ENCODE data around the gene EVI5.
"Not testable (repeated sequence)": the region's sequence is repeated elsewhere in the genome, so short reads cannot be mapped to it uniquely, and the experiment has no call there.

Gene EVI5

DNA sequence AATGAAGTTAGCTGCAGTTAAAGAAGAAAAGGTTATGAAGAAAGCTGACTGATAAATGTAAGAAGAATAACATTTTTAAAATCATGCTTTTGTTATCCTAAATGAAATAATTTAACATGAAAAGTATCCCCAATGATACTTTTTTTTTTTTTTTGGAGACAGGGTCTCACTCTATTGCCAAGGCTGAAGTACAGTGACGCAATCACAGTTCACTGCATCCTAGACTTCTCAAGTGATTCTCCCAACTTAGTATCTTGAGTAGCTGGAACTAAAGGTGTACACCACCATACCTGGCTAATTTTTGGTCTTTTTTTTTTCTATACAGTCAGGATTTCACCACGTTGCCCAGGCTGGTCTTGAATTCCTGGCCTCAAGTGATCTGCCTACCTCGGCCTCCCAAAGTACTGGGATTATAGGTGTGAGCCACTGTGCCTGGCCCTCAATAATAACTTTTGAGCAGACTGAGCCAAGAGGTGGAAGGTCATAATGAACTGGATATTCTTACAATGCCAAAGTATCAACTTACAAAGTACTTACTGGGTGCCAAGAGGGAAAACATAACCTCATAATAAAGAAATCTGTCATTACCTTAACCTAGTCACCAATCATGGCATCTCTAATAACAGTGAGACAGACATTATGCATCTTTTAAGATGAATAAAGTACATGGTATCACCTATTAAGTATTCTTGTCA, 94.5 kb downstream of the EVI5 start:
- DNase-seq (ENCODE audit: low read depth in 2 of 2) = no peak

DNA sequence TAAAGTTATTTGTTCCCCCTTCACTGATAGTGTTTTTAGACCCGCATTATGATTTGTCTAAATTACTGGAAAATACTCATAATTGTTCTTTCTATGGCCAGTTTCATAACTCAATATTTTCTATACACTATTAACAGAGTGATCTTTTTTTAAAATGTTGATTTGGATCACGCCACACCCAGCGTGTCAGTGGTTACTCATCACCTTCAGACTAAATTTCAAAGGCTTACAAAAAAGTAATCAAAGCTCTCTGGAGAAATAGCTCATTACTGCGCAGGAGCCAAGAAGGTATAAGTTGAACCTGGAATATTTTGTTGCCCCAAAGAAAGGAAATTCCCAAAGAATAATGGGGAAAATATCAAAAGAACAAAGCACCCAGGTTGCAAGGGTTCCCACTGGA, 104.9 kb downstream of the EVI5 start:
- no peak for DNase-seq (ENCODE audit: low read depth in 2 of 2)

DNA sequence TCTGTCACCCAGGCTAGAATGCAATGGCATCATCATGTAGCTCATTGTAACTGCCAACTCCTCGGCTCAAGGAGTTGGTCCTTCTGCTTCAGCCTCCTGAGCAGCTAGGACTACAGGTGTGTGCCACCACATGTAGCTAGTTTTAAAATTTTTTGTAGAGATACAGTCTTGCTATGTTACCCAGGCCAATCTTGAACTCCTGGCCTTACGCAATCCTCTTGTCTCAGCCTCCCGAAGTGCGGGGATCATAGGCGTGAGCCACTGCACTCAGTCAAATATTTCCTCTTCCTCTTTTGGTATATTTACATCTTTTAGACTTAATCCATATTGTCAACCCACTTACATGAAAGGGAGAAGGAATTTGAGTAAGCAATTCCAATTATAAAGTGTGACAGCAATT, 121.1 kb downstream of the EVI5 start:
- no peak for DNase-seq (ENCODE audit: low read depth in 2 of 2)

DNA sequence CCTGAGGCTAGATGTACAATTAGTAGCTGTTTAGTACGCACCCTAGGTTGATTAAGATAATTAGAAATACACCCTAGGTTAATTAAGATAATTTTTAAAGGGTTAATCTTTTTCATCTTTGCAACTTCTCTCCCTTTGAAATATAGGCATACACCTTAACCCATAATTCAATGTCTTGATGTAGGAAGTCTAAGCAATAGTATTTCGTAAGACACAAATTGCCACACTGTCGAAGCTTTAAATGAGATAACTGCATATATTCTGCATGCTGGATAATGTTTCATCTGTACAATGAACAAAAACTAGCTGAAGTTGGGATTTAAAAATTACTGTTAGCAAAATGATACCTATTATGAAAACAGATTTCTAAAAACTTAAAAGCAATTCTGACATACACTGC, 122.9 kb downstream of the EVI5 start:
- DNase-seq (ENCODE audit: low read depth in 2 of 2) = no peak

DNA sequence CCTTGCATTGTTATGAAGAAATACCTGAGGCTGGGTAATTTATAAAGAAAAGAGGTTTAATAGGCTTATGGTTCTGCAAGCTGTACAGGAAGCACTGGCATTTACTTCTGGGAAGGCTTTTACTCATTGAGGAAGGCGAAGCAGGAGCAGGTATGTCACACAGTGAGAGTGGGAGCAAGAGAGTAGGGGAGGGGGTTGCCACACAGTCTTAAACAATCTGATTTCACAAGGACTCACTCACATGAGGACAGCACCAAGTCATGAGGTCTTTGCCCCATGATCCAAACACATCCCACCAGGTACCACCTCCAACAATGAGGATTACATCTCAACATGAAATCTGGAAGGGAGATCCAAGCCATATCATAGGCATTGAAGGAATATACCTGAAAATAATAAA, 127.2 kb downstream of the EVI5 start:
- no peak for DNase-seq (ENCODE audit: low read depth in 2 of 2)

DNA sequence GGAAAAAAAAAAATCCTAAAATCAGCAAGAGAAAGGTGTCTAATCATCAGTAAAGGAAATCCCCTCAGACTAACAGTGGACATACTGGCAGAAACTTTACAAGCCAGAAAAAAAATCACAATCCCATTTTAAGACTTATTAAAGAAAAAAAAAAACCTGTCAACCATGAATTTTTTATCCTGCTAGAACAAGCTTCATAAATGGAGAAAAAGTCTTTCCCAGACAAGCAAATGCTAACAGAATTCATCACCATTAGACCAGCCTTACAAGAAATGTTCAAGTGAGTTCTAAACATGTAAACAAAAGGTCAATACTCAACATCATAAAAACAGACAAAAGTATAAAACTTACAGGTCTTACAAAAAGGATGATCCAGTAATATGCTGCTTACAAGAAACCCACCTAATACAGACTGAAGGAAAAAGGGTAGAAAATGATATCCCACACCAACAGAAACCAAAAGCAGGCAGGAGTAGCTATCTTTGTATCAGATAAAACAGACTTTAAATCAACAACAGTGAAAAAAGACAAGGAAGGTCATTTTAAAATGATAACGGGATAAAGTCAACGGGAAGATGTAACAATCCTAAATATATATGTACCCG, 129.6 kb downstream of the EVI5 start:
- no peak for DNase-seq (ENCODE audit: low read depth in 2 of 2)

DNA sequence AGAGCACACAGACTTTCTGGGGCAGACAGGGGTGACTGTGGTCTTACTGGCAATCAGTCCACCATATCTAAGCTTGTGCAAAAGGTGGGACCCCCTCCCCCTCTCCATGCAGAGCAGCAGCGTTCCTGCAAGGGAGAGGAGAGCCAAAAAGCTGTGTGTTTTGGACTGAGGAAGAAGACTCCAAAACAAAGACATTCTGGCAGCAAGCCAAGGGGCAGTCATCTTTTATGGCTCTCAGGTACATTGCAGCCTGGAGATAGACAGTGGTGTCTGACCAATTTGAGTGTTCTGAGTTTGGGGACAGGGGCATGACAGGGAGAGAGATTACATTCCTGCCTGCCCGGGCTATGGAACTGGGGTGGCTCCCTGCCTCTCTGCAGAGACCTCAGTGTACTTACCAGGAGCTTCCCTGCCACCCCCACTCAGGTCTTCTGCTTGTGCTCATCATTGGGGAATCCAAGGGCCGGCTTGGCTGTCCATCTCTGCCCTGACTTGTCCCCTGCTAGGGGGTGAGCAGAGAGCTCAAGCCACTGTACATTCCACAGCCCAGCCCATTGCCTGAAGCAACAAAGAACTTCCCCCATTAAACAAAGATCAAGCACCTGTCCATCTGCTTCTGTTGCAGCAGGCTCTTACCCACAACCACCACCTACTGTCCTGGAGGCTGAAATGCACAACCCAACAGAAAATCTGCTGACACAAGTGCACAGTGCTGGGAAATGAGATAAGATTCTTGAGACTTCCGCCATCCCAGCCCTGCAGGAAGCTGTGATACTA, 131.1 kb downstream of the EVI5 start:
- no peak for DNase-seq (ENCODE audit: low read depth in 2 of 2)

DNA sequence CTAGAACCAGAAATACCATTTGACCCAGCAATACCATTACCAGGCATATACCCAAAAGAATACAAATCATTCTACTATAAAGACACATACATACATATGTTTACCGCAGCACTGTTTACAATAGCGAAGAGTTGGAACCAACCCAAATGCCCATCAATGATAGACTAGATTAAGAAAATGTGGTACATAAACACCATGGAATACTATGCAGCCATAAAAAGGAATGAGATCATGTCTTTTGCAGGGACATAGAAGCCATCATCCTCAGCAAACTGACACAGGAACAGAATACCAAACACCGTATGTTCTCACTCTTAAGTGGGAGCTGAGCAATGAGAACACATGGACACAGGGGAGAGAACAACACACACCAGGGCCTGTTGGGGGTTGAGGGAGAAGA, 144.2 kb downstream of the EVI5 start:
- DNase-seq (ENCODE audit: low read depth in 2 of 2) = not testable (repeated sequence)

DNA sequence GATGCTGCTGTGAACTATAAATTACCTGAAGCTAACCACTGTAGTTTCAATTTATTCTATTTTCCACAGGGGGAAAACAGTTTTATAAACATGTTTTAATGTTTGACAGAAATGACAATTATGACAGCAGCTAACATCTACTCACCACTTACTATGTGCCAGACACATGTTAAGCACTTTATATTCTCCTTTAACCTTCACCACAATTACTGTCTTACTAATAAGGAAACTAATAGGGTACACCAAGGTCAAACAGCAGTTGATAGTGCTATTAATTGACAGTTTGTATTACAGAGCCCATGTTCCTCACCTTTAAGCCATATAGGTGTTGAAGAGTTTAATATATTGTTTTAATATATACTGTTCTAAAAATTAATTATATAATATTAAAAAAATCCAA, 146.4 kb downstream of the EVI5 start:
- DNase-seq (ENCODE audit: low read depth in 2 of 2) = no peak

DNA sequence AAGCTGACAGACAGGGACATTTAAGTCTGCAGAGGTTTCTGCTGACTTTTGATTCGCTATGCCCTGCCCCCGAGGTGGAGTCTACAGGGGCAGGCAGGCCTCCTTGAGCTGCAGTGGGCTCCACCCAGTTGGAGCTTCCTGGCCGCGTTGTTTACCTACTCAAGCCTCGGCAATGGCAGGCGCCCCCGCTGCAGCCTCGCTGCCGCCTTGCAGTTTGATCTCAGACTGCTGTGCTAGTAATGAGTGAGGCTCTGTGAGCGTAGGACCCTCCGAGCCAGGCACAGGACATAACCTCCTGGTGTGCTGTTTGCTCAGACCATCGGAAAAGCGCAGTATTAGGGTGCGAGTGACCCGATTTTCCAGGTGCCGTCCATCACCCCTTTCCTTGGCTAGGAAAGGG, 149.7 kb downstream of the EVI5 start:
- DNase-seq (ENCODE audit: low read depth in 2 of 2) = not testable (repeated sequence)

DNA sequence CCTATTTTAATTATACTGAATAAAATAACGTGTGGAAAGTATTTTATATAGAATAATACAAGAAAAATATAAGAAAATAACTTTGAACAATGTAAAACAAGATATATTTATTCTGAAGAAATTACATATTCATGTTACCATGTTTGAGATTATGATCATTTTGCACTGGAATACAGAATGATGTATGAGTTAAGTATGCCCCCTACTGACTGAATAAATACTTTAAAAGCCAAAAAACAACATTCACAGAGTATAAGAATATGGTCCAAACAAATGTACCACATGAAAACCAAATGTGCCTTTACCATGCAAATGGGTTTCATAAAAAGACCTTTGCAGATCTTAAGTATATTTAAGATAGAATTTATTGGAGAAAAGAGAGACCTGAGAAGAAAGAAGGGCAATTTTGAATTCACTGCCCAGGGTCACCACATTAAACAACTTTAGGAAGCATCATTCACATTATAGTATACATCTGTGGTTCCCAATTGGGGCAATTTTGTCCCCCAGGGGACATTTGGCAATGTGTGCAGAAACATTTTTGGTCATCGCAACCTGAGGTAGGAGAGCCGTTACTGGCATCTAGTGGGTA, 161.6 kb downstream of the EVI5 start:
- no peak for DNase-seq (ENCODE audit: low read depth in 2 of 2)

DNA sequence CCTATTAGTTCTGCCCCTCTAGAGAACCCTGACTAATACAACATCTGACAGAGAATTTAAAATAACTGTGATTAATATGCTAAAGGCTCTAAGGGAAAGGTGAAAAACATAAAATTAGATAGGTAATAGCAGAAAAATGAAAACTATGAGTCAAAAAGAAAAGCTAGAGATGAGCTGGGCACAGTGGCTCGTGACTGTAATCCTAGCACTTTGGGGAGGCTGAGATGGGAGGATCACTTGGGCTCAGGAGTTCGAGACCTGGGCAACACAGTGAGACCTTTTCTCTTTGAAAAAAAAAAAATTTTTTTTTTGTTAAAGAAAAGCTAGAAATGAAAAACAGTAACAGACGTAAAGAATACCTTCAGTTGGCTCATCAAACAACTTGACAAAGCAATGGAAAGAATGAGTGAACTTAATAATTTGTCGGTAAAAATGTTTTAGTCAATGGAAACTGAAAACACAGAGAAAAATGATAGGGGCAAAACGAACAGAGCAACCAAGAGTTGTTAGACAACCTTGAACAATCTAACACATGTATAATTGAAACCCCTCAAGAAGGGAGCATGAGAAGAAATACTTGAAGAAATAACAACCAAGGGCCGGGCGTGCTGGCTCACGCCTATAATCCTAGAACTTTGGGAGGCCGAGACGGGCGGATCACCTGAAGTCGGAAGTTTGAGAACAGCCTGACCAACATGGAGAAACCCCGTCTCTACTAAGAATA, 165.3 kb downstream of the EVI5 start:
- DNase-seq (ENCODE audit: low read depth in 2 of 2) = no peak

DNA sequence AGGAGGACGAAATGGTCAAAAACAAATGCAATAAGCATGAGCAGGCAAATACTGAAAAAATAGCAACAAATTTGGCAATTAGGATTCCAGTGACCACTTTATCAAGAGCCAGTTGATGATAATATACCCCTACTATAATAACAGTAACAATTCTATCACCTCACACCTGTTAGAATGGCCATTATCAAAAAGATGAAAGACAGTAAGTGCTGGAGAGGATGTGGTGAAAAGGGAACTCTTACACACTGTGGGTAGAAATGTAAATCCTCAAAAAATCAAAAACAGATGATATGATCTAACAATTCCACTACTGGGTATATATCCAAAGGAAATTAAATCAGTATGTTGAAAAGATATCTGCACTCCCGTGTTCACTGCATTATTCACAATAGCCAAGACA, 183.9 kb downstream of the EVI5 start:
- no peak for DNase-seq (ENCODE audit: low read depth in 2 of 2)

DNA sequence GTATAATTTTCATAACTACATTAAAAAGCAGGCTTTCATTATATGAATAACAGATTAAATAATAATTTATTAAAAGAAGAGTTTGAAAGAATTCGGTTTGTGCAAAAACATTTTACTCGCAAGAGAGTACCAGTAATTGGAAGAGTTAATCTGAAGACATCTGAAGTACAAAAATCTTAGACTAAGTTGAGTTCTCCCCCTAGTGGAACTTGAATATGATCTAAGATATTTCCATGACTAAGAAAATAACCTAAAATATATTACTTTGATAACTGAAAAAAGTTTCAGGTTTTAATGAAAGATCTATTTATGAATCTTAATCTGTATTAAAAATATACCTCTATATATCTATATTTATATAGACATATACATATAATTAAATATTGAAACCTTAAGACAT, 185.7 kb downstream of the EVI5 start:
- DNase-seq (ENCODE audit: low read depth in 2 of 2) = no peak

DNA sequence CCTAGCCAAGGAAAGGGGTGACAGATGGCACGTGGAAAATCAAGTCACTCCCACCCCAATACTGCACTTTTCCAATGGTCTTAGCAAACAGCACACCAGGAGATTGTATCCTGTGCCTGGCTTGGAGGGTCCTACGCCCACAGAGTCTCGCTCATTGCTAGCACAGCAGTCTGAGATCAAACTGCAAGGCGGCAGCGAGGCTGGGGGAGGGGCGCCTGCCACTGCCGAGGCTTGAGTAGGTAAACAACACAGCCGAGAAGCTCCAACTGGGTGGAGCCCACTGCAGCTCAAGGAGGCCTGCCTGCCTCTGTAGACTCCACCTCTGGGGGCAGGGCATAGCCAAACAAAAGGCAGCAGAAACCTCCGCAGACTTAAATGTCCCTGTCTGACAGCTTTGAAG, 195.5 kb downstream of the EVI5 start:
- DNase-seq (ENCODE audit: low read depth in 2 of 2) = not testable (repeated sequence)

DNA sequence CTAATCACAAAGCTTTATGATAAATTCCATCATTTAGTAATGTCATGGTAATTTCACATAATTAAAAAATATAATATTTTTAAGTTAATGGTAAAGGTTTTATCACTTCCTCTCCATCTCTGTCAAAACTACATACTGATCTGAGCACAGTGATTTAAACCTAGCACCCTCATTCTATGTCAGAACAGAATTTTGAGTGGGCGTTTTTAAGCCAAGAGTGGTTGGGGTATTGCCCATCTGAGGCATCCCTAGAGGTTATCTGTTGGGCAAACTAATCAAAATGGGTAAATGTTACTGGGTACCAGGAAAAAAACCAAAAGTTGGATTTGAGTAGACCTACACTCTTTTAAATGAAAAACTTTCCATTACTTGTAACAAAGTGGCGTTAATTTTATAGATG, 197.5 kb downstream of the EVI5 start:
- no peak for DNase-seq (ENCODE audit: low read depth in 2 of 2)

DNA sequence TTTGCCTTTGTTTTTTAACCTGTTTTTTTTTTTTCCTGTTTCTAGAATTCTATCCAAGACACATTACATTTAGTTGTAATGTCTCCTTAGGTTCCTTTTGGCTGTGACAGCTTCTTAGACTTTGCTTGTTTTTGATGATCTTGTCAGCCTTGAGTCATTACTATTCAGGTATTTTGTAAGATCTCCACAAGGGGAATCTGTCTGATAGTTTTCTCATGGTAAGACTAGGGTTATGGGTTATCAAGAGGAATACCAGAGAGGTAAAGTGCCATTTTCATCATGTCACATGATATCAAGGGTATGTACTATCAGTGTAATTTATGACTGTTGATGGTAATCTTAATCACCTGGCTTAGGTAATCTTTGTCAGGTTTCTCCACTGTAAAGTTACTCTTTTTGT, 199.1 kb downstream of the EVI5 start:
- no peak for DNase-seq (ENCODE audit: low read depth in 2 of 2)

DNA sequence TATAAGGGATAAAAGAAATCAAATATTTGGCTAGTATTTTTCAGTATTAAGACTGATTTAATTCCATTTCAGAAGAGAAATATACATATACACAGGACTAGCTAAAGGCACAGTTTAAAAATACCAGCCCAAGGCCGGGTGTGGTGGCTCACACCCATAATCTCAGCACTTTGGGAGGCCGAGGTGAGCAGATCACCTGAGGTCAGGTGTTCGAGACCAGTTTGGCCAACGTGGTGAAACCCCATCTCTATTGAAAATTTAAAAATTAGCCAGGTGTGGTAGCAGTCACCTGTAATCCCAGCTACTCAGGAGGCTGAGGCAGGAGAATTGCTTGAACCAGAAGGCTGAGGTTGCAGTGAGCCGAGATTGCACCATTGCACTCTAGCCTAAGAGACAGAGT, 200.1 kb downstream of the EVI5 start:
- not testable (repeated sequence) for DNase-seq (ENCODE audit: low read depth in 2 of 2)

DNA sequence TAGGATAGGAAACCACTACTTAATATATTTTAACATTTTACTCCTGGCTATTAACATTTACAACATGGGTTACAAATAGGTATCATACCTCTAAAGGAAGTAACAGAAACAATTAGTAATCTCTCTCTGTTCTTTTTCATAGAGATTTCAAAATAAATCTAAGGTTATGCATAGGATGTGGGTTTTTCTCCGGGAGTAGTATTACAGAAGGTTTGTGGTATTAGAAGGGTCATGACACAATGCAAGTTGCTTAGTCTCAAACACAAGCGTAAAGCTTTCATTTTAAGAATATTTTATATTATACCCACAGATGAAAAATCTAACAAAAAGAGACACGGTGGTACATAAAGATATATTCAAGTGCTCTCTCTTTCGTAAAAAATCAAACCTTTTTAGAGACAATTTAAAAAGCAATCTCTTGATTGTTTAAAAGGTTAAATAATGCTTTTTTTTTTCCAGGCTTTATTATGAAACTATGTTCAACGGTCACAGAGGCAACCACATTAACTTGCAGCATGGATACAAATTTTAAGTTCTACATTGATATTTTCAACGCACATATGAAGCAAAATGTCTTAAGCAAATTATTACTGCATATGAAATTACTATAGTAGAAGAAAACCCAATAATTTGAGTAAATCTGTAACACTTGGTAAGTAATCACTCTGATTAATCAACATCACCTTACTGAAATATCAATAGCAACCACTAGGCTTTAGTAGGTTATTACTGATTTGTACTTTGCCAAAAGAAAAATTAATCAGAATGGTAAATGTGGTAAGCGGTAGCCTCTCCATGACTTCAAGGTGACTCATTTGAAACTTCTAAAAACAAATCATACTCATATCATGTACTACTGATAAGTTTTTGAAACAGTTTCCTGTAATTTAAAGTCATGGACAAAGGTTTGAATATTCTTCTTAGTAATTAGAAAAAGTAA, 200.8 kb downstream of the EVI5 start:
- no peak for DNase-seq (ENCODE audit: low read depth in 2 of 2)

DNA sequence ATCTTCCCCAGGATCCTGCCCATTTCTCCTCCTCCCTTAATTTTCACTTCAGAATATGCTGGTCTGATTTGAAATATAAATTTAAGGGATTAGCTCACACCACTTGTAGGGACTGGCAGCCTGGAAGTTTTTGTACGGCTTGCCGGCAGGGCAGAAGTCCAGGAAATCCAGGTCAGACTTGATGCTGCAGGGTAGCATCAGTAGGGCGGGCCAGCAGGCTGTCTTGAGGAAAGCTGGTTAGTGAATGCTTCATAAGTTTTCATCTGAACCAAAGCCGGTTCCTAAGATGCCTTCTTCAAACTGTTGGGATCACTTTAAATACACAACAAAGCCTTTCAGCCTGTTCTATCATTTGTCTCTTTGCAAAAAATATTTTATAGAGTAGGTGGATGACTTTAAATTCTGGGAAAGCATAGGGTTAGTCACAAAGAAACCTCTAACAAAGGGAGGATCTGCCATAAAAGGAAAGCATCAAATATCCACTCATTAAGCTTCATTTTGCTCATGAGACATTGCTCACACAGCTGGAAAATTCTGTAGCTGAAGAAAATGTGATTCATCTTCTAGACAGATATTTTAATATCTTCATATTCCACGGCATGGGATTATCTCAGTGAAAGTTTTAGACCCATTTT, 207.5 kb downstream of the EVI5 start:
- peak in 1 of 2 donors; percentile 8 for DNase-seq (ENCODE audit: low read depth in 2 of 2)

Data from stimulated activated CD4-positive, alpha-beta T cell treated with anti-CD3 and anti-CD28 coated beads, Interleukin-1b, Interleukin-23, amount 100 ng/mL, for 4 hours (primary cell).